WTC11 (cell line): ENCODE measurements around the gene GCSH. TPM values are rescaled to one million over a fixed set of nuclear protein-coding genes. Genes with fewer than 3 reads are reported as not detected.

Experiments used
- ARID4B ChIP-seq: sonication (generic); formaldehyde crosslinking; IDR thresholded peaks from 2 replicates; pipeline ENCODE4 v1.8.0; 2023; ENCODE audit warnings: missing genetic modification reagents, mild to moderate bottlenecking, borderline replicate concordance
- CREM ChIP-seq: sonication (generic); formaldehyde crosslinking; IDR thresholded peaks from 2 replicates; pipeline ENCODE4 v1.8.1; 2022; ENCODE audit warnings: mild to moderate bottlenecking, missing genetic modification reagents, moderate library complexity
- ETV6 ChIP-seq: sonication (generic); formaldehyde crosslinking; IDR thresholded peaks from 2 replicates; pipeline ENCODE4 v1.8.1; 2022; ENCODE audit warnings: mild to moderate bottlenecking, missing genetic modification reagents
- GABPB1 ChIP-seq: sonication (generic); formaldehyde crosslinking; IDR thresholded peaks from 2 replicates; pipeline ENCODE4 v1.8.1; 2023; ENCODE audit warnings: mild to moderate bottlenecking, missing genetic modification reagents
- JAZF1 ChIP-seq: fragments of 250-450 bp; sonication (Bioruptor Pico); IDR thresholded peaks from 2 replicates; pipeline ENCODE4 v1.9.0; 2021; ENCODE audit warnings: moderate library complexity, mild to moderate bottlenecking, inconsistent platforms
- MAX ChIP-seq: sonication (generic); formaldehyde crosslinking; IDR thresholded peaks from 2 replicates; pipeline ENCODE4 v1.8.0; 2022; ENCODE audit warnings: mild to moderate bottlenecking, missing genetic modification reagents
- TCF7 ChIP-seq: sonication (generic); formaldehyde crosslinking; IDR thresholded peaks from 2 replicates; pipeline ENCODE4 v1.8.0; 2022; ENCODE audit warnings: mild to moderate bottlenecking, low read depth, missing genetic modification reagents, moderate library complexity
- TEAD1 ChIP-seq: sonication (generic); formaldehyde crosslinking; IDR thresholded peaks from 2 replicates; pipeline ENCODE4 v1.8.0; 2022; ENCODE audit warnings: mild to moderate bottlenecking, missing genetic modification reagents
- ZNF232 ChIP-seq: sonication (generic); formaldehyde crosslinking; IDR thresholded peaks from 2 replicates; pipeline ENCODE4 v1.8.0; 2022; ENCODE audit warnings: mild to moderate bottlenecking, missing genetic modification reagents
- ZNF317 ChIP-seq: sonication (generic); formaldehyde crosslinking; IDR thresholded peaks from 2 replicates; pipeline ENCODE4 v1.8.1; 2023; ENCODE audit warnings: low read depth, mild to moderate bottlenecking, moderate library complexity, missing genetic modification reagents, borderline replicate concordance
- total RNA-seq: library from RNA; stranded (reverse); gene quantifications from 3 replicates; pipeline ENCODE4 v1.2.3, GENCODE V29; 2021
- TF ChIP-seq, protein P1 (sequence below): sonication (generic); formaldehyde crosslinking; IDR thresholded peaks from 2 replicates; pipeline ENCODE4 v1.8.1; 2023; ENCODE audit warnings: mild to moderate bottlenecking, moderate library complexity, missing genetic modification reagents

GCSH gene
- total RNA-seq, 1 experiment from 2014 or later, result 95.9 TPM

GRCh38 chr16:81035398-81035974 lies 60.7 kb downstream of the GCSH start, which contains the start of gene ATMIN (continued):
- TF ChIP-seq JAZF1 (CRISPR knock-in tag), result no peak
- no peak for TF ChIP-seq TEAD1 (CRISPR knock-in tag)
- TF ChIP-seq GABPB1 (CRISPR knock-in tag), result peak; percentile 34
- no peak for TF ChIP-seq ZNF317
- TF ChIP-seq ZNF232, result no peak
- TF ChIP-seq MAX (CRISPR knock-in tag), result no peak
- TF ChIP-seq TCF7 (CRISPR knock-in tag), result no peak
- 0 out of 2 replicates have a peak, but pooled peaks have one; percentile 49 for TF ChIP-seq CREM
- no peak for TF ChIP-seq ETV6 (CRISPR knock-in tag)
- TF ChIP-seq ARID4B (CRISPR knock-in tag), result no peak
- TF ChIP-seq, protein P1, sequence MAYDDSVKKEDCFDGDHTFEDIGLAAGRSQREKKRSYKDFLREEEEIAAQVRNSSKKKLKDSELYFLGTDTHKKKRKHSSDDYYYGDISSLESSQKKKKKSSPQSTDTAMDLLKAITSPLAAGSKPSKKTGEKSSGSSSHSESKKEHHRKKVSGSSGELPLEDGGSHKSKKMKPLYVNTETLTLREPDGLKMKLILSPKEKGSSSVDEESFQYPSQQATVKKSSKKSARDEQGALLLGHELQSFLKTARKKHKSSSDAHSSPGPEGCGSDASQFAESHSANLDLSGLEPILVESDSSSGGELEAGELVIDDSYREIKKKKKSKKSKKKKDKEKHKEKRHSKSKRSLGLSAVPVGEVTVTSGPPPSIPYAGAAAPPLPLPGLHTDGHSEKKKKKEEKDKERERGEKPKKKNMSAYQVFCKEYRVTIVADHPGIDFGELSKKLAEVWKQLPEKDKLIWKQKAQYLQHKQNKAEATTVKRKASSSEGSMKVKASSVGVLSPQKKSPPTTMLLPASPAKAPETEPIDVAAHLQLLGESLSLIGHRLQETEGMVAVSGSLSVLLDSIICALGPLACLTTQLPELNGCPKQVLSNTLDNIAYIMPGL (CRISPR knock-in tag), result peak; percentile 72

Other genes with a start within 250 kb of the GCSH start
- 76.6 to 79.3 TPM (median 78.9 TPM) in 3 replicates for gene CMC2, start 89.5 kb downstream of the GCSH start, total RNA-seq
- 47.4 to 49.7 TPM (median 48.5 TPM) in 3 replicates for gene CENPN, start 89.2 kb downstream of the GCSH start, total RNA-seq
- gene ATMIN, start 60.6 kb downstream of the GCSH start, total RNA-seq, result 36.0 to 43.1 TPM (median 37.2 TPM) in 3 replicates
- 1.1 to 1.3 TPM (median 1.2 TPM) in 3 replicates for gene C16orf46, start 19.2 kb downstream of the GCSH start, total RNA-seq
- gene BCO1, start 142.3 kb upstream of the GCSH start, total RNA-seq, result 0.15 to 0.23 TPM (median 0.23 TPM) in 3 replicates
- 20.1 to 25.4 TPM (median 21.8 TPM) in 3 replicates for gene GAN, start 218.6 kb upstream of the GCSH start, total RNA-seq